Bronchial smooth muscle cell (primary cell): ENCODE data around the gene SRRM1. TPM values are rescaled to one million over a fixed set of nuclear protein-coding genes. Genes with fewer than 3 reads are reported as not detected.

Experiments
- total RNA-seq: library from RNA; depleted of rRNA; stranded (reverse); fragments of >200 nt; gene quantifications from 2 replicates; pipeline ENCODE4 v1.2.1, GENCODE V29; 2014

Gene SRRM1, protein sequence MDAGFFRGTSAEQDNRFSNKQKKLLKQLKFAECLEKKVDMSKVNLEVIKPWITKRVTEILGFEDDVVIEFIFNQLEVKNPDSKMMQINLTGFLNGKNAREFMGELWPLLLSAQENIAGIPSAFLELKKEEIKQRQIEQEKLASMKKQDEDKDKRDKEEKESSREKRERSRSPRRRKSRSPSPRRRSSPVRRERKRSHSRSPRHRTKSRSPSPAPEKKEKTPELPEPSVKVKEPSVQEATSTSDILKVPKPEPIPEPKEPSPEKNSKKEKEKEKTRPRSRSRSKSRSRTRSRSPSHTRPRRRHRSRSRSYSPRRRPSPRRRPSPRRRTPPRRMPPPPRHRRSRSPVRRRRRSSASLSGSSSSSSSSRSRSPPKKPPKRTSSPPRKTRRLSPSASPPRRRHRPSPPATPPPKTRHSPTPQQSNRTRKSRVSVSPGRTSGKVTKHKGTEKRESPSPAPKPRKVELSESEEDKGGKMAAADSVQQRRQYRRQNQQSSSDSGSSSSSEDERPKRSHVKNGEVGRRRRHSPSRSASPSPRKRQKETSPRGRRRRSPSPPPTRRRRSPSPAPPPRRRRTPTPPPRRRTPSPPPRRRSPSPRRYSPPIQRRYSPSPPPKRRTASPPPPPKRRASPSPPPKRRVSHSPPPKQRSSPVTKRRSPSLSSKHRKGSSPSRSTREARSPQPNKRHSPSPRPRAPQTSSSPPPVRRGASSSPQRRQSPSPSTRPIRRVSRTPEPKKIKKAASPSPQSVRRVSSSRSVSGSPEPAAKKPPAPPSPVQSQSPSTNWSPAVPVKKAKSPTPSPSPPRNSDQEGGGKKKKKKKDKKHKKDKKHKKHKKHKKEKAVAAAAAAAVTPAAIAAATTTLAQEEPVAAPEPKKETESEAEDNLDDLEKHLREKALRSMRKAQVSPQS
- 16.1 and 24.1 TPM in 2 replicates for total RNA-seq

DNA sequence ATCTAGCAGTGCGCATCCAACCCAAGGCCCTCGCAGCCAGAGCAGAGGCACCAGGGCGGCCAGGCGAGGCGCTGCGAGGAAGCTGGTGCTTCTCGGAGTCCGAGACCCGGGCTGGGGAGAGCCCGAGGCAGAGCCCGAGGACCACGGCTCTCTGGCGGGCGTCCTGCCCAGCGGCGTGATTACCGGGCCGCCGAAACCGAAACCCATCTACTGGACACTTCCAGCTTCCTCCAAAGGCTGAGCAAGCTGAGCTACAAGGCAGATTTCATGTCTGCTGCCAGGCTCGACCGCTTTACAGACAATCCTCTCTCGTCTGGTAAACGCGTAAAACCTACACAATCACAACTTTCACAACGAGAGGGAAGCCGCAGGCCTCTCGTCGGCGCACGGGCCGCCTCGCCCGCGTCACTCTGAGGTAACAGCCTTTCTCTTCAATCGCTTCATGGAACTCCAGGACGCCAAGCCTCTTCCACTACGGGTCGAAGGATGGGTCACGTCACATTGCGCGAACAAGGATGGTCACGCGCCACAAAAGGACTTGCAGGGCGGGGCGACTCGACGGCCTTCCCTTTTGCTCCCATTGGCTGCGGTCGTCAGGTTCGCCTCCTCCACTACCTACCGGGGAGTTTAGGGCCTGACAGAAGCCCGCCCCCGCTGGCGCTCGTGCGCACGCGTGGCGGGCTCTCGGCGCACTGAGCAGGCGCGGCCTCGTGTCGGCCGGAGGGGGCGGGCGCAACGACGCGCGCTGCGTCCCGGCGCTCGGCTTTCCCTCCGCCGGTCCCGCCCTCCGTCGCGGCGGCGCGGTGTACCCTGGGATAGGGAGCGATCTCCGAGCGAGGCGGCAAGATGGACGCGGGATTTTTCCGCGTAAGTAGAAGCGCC, at the start of gene SRRM1:
Gene SRRM1 (plus strand): TSS at position 822 of the 882 bp plus-strand sequence. CDS start 25 bp downstream, at position 847.

Other genes starting within 250 kb of the SRRM1 start
- gene STPG1, start 229.5 kb upstream of the SRRM1 start, total RNA-seq = 2.0 and 4.6 TPM in 2 replicates
- 34.3 and 42.7 TPM in 2 replicates for gene NIPAL3, start 227.5 kb upstream of the SRRM1 start, total RNA-seq
- gene RCAN3, start 140.5 kb upstream of the SRRM1 start, total RNA-seq = 2.3 and 4.7 TPM in 2 replicates
- gene NCMAP, start 87.2 kb upstream of the SRRM1 start, total RNA-seq = not detected in 2 replicates
- 130 and 256 TPM in 2 replicates for gene CLIC4, start 102.1 kb downstream of the SRRM1 start, total RNA-seq